Peyer's patch (tissue), 4 donors: Measurements from ENCODE around the gene HNRNPLL. TPM values are rescaled to one million over a fixed set of nuclear protein-coding genes. Genes with fewer than 3 reads are reported as not detected.

Source experiments
- DNase-seq, 3 donors: peaks; one replicate each; pipeline ENCODE4 v3.0.0-alpha.2; 2017 to 2019
- H3K27ac ChIP-seq, 4 donors: fragments of 200-600 bp; sonication (generic); one replicate each; pipeline ENCODE4 v1.5.1; 2016 to 2019
- H3K27me3 ChIP-seq, 2 donors: fragments of 200-600 bp; sonication (generic); one replicate each; pipeline ENCODE4 v1.5.1; 2019
- H3K36me3 ChIP-seq, 3 donors: fragments of 200-600 bp; sonication (generic); one replicate each; pipeline ENCODE4 v1.5.1; 2016 to 2019
- H3K4me1 ChIP-seq, 4 donors: fragments of 200-600 bp; sonication (generic); one replicate each; pipeline ENCODE4 v1.5.1; 2016 to 2019
- H3K4me3 ChIP-seq, 4 donors: fragments of 200-600 bp; sonication (generic); 1 replicate in 3 of 4; 2 replicates in 1 of 4; pipeline ENCODE4 v1.5.1; 2016 to 2019; ENCODE audit warnings: mild to moderate bottlenecking in 1 of 4
- H3K9me3 ChIP-seq, 4 donors: fragments of 200-600 bp; sonication (generic); one replicate each; pipeline ENCODE4 v1.5.1; 2016 to 2019; ENCODE audit warnings: mild to moderate bottlenecking in 1 of 4
- CTCF ChIP-seq, 6 experiments: fragments of 450-650 bp in 4 of 6; fragments of 200-600 bp in 2 of 6; sonication (generic) in 1 of 6; IDR thresholded peaks; one replicate each; pipeline ENCODE4 v1.5.1; 2017 to 2019; ENCODE audit warnings: antibody characterized with exemption in 6 of 6, mild to moderate bottlenecking in 3 of 6, moderate library complexity in 1 of 6
- POLR2A ChIP-seq, 2 donors: fragments of 450-650 bp; IDR thresholded peaks; one replicate each; pipeline ENCODE4 v1.5.1; 2017; ENCODE audit warnings: antibody characterized with exemption in 2 of 2, mild to moderate bottlenecking in 2 of 2, moderate library complexity in 2 of 2
- total RNA-seq, 4 donors: library from RNA; depleted of rRNA; stranded (reverse); fragments of >200 nt; gene quantifications; one replicate each; pipeline ENCODE4 v1.1.0, GENCODE V29; 2016

HNRNPLL gene
- 10 to 100 TPM; 33.3 to 70.1 (median 48.0) TPM for total RNA-seq

- Histone ChIP-seq H3K9me3 (no peaks in the 10 kb centered on the region), H3K36me3 (no peaks in the 10 kb centered on the region), H3K4me1 (peaks cover 0 to 12% (median 4%) of the 10 kb centered on the region in 4 donors), H3K27ac (peak within 1 kb of the TSS; percentile 89 to 100 (median 96)), H3K4me3 (peak within 1 kb of the TSS; percentile 65 to 96 (median 84)), H3K27me3 (no peaks in the 10 kb centered on the region)
- peak; percentile 85 to 99 (median 98) for DNase-seq
- TF ChIP-seq CTCF (IDR thresholded peaks at IDR 0.05) = no peak
- peak; percentile 97 to 98 for TF ChIP-seq POLR2A (IDR thresholded peaks at IDR 0.05)
Measured at GRCh38 chr2:38602732-38603401, at the start of gene HNRNPLL. Gene HNRNPLL, minus strand, starts transcription at chr2:38602928. Its CDS starts 302 bp downstream, at chr2:38602626.

- Histone ChIP-seq H3K4me3 (no peak overlapping the region), H3K36me3 (no peaks in the 10 kb centered on the region), H3K4me1 (peaks cover 0 to 6% (median 2%) of the 10 kb centered on the region in 4 donors), H3K27me3 (no peaks in the 10 kb centered on the region), H3K9me3 (no peaks in the 10 kb centered on the region), H3K27ac (no peak overlapping the region)
- DNase-seq = no peak
- TF ChIP-seq CTCF (IDR thresholded peaks at IDR 0.05) = no peak
- no peak for TF ChIP-seq POLR2A (IDR thresholded peaks at IDR 0.05)
Measured at GRCh38 chr2:38650717-38651116, 48.0 kb upstream of the HNRNPLL start.

DNA sequence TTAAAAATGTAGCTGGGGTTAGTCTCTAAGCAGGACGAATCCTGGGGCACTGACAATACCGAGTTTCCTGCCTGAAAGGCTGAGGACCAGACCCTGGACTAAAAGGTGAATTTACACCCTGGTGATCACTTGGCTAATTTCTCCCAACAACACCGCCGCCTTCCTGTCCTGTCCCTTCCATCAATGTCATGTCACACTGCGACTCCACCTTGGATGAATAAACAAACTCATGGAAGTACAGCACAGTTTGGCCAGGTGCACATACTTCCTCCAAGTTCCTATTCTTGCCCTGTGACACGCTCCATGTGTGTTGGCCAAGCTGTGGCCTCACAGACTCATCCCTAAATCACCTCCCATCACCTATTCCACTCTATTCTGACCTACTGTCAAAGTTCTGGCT lies 47.3 kb upstream of the HNRNPLL start:
- no peak overlapping the region for H3K27ac ChIP-seq
- TF ChIP-seq POLR2A (IDR thresholded peaks at IDR 0.05) (no peak), CTCF (IDR thresholded peaks at IDR 0.05) (no peak)
- no peaks in the 10 kb centered on the region for H3K9me3 ChIP-seq
- no peak for DNase-seq
- H3K36me3 ChIP-seq = no peaks in the 10 kb centered on the region
- H3K4me1 ChIP-seq = peaks cover 0 to 6% (median 2%) of the 10 kb centered on the region in 4 donors
- no peak overlapping the region for H3K4me3 ChIP-seq
- no peaks in the 10 kb centered on the region for H3K27me3 ChIP-seq

DNA sequence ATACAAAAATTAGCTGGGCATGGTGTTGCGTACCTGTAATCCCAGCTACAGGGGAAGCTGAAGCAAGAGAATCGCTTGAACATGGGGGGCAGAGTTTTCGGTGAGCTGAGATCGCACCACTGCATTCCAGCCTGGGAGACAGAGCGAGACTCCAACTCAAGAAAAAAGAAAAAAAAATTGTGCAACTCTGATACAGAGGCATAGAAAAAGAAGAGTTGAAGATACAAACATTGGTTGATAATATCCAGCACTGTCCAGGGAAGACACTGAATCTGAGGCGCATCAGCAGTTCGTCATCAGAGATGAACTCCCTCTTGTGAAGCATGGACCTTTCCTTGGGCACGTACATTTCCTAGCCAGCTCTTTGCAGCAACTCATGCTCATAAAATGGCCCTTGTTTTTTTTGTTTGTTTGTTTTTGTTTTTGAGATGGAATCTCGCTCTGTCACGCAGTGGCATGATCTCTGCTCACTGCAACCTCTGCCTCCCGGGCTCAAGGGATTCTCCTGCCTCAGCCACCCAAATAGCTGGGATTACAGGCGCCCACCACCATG lies 46.5 kb upstream of the HNRNPLL start:
- no peaks in the 10 kb centered on the region for H3K27me3 ChIP-seq
- H3K9me3 ChIP-seq = no peaks in the 10 kb centered on the region
- no peaks in the 10 kb centered on the region for H3K36me3 ChIP-seq
- no peak overlapping the region for H3K4me3 ChIP-seq
- H3K4me1 ChIP-seq = peaks cover 0 to 6% (median 2%) of the 10 kb centered on the region in 4 donors
- DNase-seq = no peak
- H3K27ac ChIP-seq = no peak overlapping the region
- TF ChIP-seq POLR2A (IDR thresholded peaks at IDR 0.05) = no peak
- no peak for TF ChIP-seq CTCF (IDR thresholded peaks at IDR 0.05)

GRCh38 chr2:38648107-38648761 lies 45.5 kb upstream of the HNRNPLL start:
- DNase-seq = no peak
- Histone ChIP-seq H3K4me3 (no peak overlapping the region), H3K36me3 (no peaks in the 10 kb centered on the region), H3K4me1 (peaks cover 0 to 6% (median 2%) of the 10 kb centered on the region in 4 donors), H3K9me3 (no peaks in the 10 kb centered on the region), H3K27ac (no peak overlapping the region), H3K27me3 (no peaks in the 10 kb centered on the region)
- TF ChIP-seq CTCF (IDR thresholded peaks at IDR 0.05) (no peak), POLR2A (IDR thresholded peaks at IDR 0.05) (no peak)
